Upper lobe of left lung (tissue), 4 donors: ENCODE results near the gene ZNF428.
A peak's percentile ranks its signal among the peaks of the same experiment; 100 is the strongest.

Experiments used
- POLR2A ChIP-seq, 4 donors: fragments of 450-650 bp; IDR thresholded peaks; one replicate each; pipeline ENCODE4 v1.5.1; 2016 to 2017; ENCODE audit warnings: antibody characterized with exemption in 4 of 4, mild to moderate bottlenecking in 2 of 4
- POLR2AphosphoS5 ChIP-seq, 2 donors: sonication (generic); formaldehyde crosslinking; IDR thresholded peaks; one replicate each; pipeline ENCODE4 v1.5.1; 2017; ENCODE audit warnings: antibody characterized with exemption in 2 of 2
- TF ChIP-seq, protein P1 (sequence below), 6 experiments: fragments of 450-650 bp in 4 of 6; fragments of 200-600 bp in 2 of 6; sonication (generic) in 2 of 6; IDR thresholded peaks; one replicate each; pipeline ENCODE4 v1.5.1; 2016 to 2019; ENCODE audit warnings: antibody characterized with exemption in 6 of 6

DNA sequence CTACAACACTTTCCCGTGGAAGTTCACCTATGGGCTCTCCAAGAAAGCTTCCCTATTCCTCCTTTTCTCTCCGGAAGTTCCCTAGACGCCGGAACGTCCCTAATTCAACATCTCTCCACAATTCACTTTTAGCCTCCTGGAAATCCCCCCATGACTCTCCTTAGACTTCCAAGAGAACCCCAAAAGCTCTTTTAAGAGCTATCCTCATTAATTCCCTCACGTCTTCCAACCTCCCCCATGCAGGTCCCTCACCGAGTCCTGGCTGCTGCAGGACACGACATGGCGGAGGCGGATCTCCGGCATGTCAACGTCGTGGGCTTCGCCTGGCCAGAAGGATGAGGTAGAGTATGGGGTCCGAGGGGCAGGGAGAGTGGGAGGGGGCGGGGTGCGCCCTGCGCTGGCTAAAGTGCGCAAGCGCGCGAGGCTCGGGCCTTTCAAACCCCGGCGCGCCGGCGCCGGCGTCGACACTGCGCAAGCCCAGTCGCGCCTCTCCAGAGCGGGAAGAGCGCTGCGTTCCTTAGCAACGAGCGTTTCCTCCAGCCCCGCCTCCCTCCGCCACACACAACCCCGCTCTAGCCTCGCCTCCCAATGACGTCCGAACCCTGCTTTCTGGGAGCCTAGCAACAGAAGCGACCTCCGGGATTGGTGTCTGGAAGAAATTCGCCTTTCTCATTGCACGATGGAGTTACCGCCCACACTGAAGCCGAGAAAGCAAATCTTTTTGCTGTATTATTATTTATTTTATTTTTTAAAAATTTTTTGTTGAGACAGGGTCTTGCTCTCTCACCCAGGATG is 44.1 kb downstream of the ZNF428 start, which contains the start of the genes PINLYP and XRCC1:
- TF ChIP-seq, protein P1, sequence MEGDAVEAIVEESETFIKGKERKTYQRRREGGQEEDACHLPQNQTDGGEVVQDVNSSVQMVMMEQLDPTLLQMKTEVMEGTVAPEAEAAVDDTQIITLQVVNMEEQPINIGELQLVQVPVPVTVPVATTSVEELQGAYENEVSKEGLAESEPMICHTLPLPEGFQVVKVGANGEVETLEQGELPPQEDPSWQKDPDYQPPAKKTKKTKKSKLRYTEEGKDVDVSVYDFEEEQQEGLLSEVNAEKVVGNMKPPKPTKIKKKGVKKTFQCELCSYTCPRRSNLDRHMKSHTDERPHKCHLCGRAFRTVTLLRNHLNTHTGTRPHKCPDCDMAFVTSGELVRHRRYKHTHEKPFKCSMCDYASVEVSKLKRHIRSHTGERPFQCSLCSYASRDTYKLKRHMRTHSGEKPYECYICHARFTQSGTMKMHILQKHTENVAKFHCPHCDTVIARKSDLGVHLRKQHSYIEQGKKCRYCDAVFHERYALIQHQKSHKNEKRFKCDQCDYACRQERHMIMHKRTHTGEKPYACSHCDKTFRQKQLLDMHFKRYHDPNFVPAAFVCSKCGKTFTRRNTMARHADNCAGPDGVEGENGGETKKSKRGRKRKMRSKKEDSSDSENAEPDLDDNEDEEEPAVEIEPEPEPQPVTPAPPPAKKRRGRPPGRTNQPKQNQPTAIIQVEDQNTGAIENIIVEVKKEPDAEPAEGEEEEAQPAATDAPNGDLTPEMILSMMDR (IDR thresholded peaks at IDR 0.05), result no peak
- TF ChIP-seq POLR2A (IDR thresholded peaks at IDR 0.05) (peak in 1 of 4 donors; percentile 65), POLR2AphosphoS5 (IDR thresholded peaks at IDR 0.05) (peak; percentile 74 to 87)
